Lower leg skin (tissue), 4 donors: ENCODE measurements around the gene DCHS1. TPM values are rescaled to one million over a fixed set of nuclear protein-coding genes. Genes with fewer than 3 reads are reported as not detected.

ENCODE experiments used
- DNase-seq, 2 donors: peaks; one replicate each; pipeline ENCODE4 v3.0.0-alpha.2; 2019; ENCODE audit warnings: low spot score in 2 of 2
- H3K4me3 ChIP-seq: fragments of 200-600 bp; sonication (generic); 2 replicates; pipeline ENCODE4 v1.5.1; 2017; ENCODE audit warnings: mild to moderate bottlenecking, low read depth; ENCODE audit not compliant: poor library complexity, severe bottlenecking
- POLR2A ChIP-seq, 2 donors: fragments of 450-650 bp; IDR thresholded peaks; one replicate each; pipeline ENCODE4 v1.6.1; 2016 to 2017; ENCODE audit warnings: antibody characterized with exemption in 2 of 2, mild to moderate bottlenecking in 1 of 2, moderate library complexity in 1 of 2
- WGBS, 2 donors: methylation state at CpG; one replicate each; pipeline ENCODE4 v1.1.5; 2018; 5-methylcytosine and 5-hydroxymethylcytosine counted together
- intact Hi-C: fragments of 100-400 bp; cut with DNase I; formaldehyde crosslinking; loops from one replicate; pipeline ENCODE4 v1.15.0; 2023; ENCODE audit warnings: low total_unique reads
- total RNA-seq, 4 donors: library from RNA; depleted of rRNA; stranded (reverse); fragments of >200 nt; gene quantifications; one replicate each; pipeline ENCODE4 v1.1.0, GENCODE V29; 2016
- TF ChIP-seq, protein P1 (sequence below), 3 donors: fragments of 450-650 bp; IDR thresholded peaks; one replicate each; pipeline ENCODE4 v1.5.1; 2016; ENCODE audit warnings: antibody characterized with exemption in 3 of 3, mild to moderate bottlenecking in 3 of 3, moderate library complexity in 2 of 3

DCHS1 gene
- total RNA-seq, 4 donors from 2014 or later = 4.0 to 9.0 (median 5.4) TPM

DNA sequence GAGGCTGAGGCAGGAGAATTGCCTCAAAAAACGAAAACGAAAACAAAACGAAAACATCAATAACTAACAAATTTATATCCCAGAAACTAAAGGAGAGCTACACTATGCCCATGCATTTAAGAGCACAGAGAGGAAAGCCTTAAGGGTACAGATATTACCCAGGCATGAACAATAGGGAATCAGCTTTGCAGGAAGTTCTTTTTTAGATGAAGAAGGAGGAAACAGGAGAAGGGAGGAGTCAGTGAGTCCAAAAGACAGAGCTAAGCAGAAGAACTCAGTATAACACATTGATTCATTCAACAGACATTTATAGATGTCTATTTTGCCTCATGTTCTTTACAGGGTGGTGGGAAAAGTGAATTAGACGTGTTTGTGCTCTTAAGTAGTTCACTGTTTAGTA lies 19.3 kb upstream of the DCHS1 start:
- TF ChIP-seq POLR2A (IDR thresholded peaks at IDR 0.05) = no peak
- TF ChIP-seq, protein P1, sequence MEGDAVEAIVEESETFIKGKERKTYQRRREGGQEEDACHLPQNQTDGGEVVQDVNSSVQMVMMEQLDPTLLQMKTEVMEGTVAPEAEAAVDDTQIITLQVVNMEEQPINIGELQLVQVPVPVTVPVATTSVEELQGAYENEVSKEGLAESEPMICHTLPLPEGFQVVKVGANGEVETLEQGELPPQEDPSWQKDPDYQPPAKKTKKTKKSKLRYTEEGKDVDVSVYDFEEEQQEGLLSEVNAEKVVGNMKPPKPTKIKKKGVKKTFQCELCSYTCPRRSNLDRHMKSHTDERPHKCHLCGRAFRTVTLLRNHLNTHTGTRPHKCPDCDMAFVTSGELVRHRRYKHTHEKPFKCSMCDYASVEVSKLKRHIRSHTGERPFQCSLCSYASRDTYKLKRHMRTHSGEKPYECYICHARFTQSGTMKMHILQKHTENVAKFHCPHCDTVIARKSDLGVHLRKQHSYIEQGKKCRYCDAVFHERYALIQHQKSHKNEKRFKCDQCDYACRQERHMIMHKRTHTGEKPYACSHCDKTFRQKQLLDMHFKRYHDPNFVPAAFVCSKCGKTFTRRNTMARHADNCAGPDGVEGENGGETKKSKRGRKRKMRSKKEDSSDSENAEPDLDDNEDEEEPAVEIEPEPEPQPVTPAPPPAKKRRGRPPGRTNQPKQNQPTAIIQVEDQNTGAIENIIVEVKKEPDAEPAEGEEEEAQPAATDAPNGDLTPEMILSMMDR (IDR thresholded peaks at IDR 0.05) = no peak
- DNase-seq = no peak
- WGBS, 2 donors = 67 to 78% methylated on average over 4 of the region's 4 CpGs
- intact Hi-C loops = no loop called here
- no peak overlapping the region for H3K4me3 ChIP-seq

DNA sequence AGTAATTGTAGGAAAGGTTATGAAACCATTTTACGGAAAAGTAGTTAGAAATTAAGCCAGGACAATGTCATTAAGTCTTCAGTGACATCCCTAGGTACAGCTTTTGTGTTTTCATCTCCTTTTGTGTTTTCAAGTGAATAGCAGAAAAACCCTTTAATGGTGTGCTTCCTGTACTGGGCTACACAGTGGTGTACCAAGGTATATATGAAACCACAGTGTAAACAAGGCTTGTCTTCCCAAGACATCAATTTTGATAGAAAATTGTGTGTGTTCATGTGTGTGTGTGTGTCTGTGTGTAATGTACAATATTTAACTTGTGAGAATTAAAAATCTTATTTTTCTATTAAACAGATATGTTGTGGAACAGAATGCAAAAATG lies 18.6 kb upstream of the DCHS1 start:
- intact Hi-C loops = no loop called here
- H3K4me3 ChIP-seq = no peak overlapping the region
- DNase-seq = no peak
- 75 to 87% methylated on average over 1 of the region's 1 CpG for WGBS, 2 donors
- no peak for TF ChIP-seq POLR2A (IDR thresholded peaks at IDR 0.05)
- TF ChIP-seq, protein P1 (IDR thresholded peaks at IDR 0.05) = no peak

DNA sequence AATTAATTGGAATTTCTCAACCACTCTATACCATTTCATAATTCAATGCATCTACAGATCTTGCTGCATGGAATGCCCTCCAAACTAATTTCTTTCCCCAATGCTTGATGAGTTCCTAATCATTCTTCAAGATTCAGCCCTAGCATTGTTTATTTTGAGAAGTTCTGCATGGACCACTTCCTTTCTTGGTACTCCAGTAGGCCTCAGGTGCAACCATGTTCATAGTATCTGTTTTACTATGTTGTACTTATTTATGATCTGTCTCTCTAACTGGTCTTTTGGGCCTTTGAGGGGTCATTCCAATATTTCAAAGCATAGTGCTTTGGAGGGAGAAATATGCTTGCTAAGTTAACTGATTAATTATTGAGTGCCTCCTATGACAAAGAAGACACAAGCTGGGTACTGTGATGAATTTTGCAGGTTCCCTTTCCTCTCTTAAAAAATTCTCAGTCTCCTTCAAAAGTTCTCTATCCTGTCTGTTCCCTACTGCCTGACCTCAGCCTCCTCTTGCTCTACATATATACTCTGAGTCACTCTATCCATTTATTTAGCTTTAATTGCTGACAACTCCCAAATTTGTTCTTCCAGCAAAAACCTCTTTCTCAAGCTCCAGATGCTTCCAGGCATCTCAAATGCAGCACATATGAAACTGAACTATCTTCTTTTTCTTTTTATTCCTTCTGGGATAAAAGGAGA lies 18.1 kb upstream of the DCHS1 start:
- TF ChIP-seq, protein P1 (IDR thresholded peaks at IDR 0.05) = no peak
- no peak for TF ChIP-seq POLR2A (IDR thresholded peaks at IDR 0.05)
- intact Hi-C loops = no loop called here
- DNase-seq = no peak

DNA sequence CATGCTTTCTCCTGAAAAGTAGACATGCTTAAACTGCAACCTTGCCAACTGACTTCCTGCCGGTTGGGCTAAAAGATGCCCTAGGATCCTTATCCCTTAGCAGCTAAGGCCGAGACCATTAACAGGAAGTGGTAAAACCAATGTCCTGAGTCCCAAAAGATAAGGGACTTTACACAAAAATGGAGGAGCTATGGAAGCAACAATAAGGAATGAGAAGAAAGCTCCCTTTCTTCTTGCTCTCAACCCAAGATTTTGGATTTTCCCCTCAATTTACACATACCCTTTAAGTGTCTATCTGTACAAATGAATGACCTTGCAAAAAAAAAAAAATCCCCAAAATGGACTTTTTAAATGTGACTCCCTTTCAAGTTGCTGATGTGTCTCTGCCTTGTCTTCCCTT lies 16.4 kb upstream of the DCHS1 start:
- no peak for DNase-seq
- WGBS, 2 donors = 86 to 90% methylated on average over 2 of the region's 2 CpGs
- intact Hi-C loops = no loop called here

More for the DNA sequence above, 18.1 kb upstream of the DCHS1 start:
- no peak overlapping the region for H3K4me3 ChIP-seq

DNA sequence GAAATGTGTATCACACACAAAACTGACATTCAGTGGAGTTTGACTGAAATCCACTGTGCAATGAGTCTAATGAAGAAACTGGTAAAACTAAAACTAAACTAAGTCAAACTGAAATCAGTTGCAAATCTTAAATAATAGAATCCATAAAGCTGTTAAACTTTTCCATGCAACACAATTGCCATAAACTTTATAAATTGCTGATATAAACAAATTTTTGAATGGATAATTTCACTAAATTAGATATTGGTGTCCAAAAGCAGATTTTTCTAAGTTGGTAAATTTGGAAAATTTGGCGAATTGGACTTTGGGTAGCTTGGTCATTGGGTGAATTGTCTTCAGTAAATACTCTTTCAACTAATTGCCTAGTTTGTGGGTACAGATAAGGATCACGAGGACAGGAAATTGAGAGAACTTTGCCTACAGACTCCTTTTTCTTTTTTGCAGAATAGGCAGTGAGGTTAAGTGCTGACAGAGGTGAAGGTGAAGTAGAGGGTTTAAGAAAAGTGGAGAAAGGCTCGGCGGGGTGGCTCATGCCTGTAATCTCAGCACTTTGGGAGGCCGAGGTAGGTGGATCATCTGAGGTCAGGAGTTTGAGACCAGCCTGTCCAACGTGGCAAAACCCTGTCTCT lies 14.7 kb upstream of the DCHS1 start:
- 76 to 81% methylated on average over 6 of the region's 6 CpGs for WGBS, 2 donors
- TF ChIP-seq, protein P1 (IDR thresholded peaks at IDR 0.05) = no peak
- no peak for TF ChIP-seq POLR2A (IDR thresholded peaks at IDR 0.05)
- intact Hi-C loops = no loop called here
- H3K4me3 ChIP-seq = no peak overlapping the region
- no peak for DNase-seq

More for the DNA sequence above, 16.4 kb upstream of the DCHS1 start:
- TF ChIP-seq, protein P1 (IDR thresholded peaks at IDR 0.05) = no peak
- no peak for TF ChIP-seq POLR2A (IDR thresholded peaks at IDR 0.05)
- H3K4me3 ChIP-seq = no peak overlapping the region
